ENCODE data around the gene HS6ST1.

DNA sequence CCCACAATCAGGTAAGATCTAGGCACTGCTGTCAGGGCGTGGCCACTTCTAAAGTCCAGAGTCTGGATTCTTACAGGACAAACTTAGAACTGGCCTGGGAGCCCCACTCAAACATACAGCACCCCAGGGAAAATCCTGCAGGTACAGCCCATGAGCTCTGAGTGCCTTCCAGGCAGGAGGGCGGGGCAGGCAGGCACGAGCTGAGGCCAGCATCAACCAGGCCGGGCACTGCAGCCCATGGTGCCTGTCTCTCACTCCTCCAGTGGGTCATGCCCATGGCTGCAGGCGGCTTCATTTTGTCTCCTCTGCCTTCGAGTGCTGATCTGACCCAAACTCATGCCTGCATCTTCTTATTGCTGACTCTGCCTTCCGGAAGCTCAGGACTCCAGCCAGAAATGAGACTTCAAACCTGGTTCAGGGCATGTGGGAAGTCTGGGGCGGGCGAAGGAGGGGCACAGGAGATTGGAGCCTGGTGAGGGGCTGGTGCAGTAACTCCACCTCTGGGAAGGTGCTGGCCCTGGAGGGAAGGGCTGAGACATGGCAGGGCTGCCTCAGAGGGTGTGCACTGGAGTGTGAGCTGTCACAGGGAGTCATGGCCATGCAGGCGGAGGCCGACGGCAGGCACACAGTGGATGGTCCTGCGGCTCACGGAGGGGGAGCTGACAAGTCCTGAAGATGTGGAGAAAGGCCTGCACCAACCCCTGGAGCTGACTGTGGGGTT lies 40.5 kb downstream of the HS6ST1 start:
- TF ChIP-seq, protein P1, sequence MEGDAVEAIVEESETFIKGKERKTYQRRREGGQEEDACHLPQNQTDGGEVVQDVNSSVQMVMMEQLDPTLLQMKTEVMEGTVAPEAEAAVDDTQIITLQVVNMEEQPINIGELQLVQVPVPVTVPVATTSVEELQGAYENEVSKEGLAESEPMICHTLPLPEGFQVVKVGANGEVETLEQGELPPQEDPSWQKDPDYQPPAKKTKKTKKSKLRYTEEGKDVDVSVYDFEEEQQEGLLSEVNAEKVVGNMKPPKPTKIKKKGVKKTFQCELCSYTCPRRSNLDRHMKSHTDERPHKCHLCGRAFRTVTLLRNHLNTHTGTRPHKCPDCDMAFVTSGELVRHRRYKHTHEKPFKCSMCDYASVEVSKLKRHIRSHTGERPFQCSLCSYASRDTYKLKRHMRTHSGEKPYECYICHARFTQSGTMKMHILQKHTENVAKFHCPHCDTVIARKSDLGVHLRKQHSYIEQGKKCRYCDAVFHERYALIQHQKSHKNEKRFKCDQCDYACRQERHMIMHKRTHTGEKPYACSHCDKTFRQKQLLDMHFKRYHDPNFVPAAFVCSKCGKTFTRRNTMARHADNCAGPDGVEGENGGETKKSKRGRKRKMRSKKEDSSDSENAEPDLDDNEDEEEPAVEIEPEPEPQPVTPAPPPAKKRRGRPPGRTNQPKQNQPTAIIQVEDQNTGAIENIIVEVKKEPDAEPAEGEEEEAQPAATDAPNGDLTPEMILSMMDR (conservative IDR thresholded peaks at IDR 0.05; ENCODE audit: low read depth, low read length): no peak
- no peak for TF ChIP-seq EZH2phosphoT487 (IDR thresholded peaks at IDR 0.05; ENCODE audit: borderline replicate concordance, low read length)
- no peak for TF ChIP-seq EZH2 (IDR thresholded peaks at IDR 0.05; ENCODE audit: low read length, unreplicated experiment)

Data from PC-3 (cell line).